ENCODE results near the gene COX8A.

DNA sequence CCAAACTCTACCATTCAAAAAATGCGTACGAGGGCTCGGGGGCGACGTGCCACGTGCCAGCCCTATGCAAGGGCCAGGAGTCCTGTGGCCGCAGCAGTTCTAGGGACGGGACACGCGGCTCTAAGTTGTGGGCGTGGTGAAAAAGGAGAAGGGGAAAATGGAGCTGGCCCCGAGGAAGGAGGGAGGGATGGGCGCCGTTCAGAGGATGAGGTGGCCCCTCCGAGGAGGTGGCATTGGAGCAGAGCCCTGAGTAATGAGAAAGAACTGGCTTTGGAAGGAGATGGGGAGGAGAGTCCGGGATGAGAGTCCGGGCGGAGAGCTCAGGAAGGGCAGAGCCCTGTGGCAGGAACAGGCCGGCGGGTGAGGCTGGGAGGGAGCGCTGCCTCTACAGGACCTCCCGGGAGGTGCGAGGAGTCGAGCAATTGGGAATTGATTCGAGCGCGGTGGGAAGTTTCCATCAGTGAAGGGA lies 32.8 kb downstream of the COX8A start:
- TF ChIP-seq CTCF (IDR thresholded peaks at IDR 0.05 in 8 of 11, conservative IDR thresholded peaks at IDR 0.05 in 3 of 11) (no peak), POLR2A (IDR thresholded peaks at IDR 0.05) (no peak), POLR2AphosphoS5 (IDR thresholded peaks at IDR 0.05) (no peak)
